HepG2 (cell line): Measurements from ENCODE around the gene PARP16. TPM values are rescaled to one million over a fixed set of nuclear protein-coding genes. Genes with fewer than 3 reads are reported as not detected.

Source experiments
- AGO1 ChIP-seq: fragments of 200-400 bp; formaldehyde crosslinking; IDR thresholded peaks from 2 replicates; pipeline ENCODE4 v1.6.1; 2017; ENCODE audit warnings: mild to moderate bottlenecking, low read depth, low read length, moderate library complexity; ENCODE audit not compliant: poor library complexity, severe bottlenecking
- BCLAF1 ChIP-seq: fragments of 450-650 bp; IDR thresholded peaks from 2 replicates; pipeline ENCODE4 v1.6.1; 2017; ENCODE audit warnings: mild to moderate bottlenecking
- DNMT3B ChIP-seq: conservative IDR thresholded peaks from 2 replicates; pipeline ENCODE4 v1.6.1; 2016; ENCODE audit warnings: missing biosample characterization, control low read depth
- GLI4 ChIP-seq: sonication (generic); formaldehyde crosslinking; IDR thresholded peaks from 2 replicates; pipeline ENCODE4 v1.5.1; 2020; ENCODE audit warnings: missing genetic modification reagents, mild to moderate bottlenecking, moderate library complexity, borderline replicate concordance
- ISL2 ChIP-seq: sonication (generic); formaldehyde crosslinking; IDR thresholded peaks from 2 replicates; pipeline ENCODE4 v1.5.0; 2020; ENCODE audit warnings: missing genetic modification reagents
- MTA1 ChIP-seq: sonication (generic); formaldehyde crosslinking; IDR thresholded peaks from 2 replicates; pipeline ENCODE4 v1.4.0; 2020; ENCODE audit warnings: missing genetic modification reagents, mild to moderate bottlenecking, borderline replicate concordance
- NR2C2 ChIP-seq: sonication (generic); formaldehyde crosslinking; IDR thresholded peaks from 2 replicates; pipeline ENCODE4 v1.4.0; 2020; ENCODE audit warnings: missing genetic modification reagents, mild to moderate bottlenecking, moderate library complexity, borderline replicate concordance
- SALL1 ChIP-seq: sonication (generic); formaldehyde crosslinking; IDR thresholded peaks from 2 replicates; pipeline ENCODE4 v1.8.0; 2022; ENCODE audit warnings: mild to moderate bottlenecking, missing genetic modification reagents
- SOX5 ChIP-seq: IDR thresholded peaks from 2 replicates; pipeline ENCODE4 v1.6.1; 2016; ENCODE audit warnings: borderline replicate concordance
- SPEN ChIP-seq: sonication (generic); formaldehyde crosslinking; IDR thresholded peaks from 2 replicates; pipeline ENCODE4 v1.5.1; 2020; ENCODE audit warnings: low read depth, mild to moderate bottlenecking, missing genetic modification reagents
- SRY ChIP-seq: sonication (generic); formaldehyde crosslinking; IDR thresholded peaks from 2 replicates; pipeline ENCODE4 v1.8.0; 2022; ENCODE audit warnings: mild to moderate bottlenecking, missing genetic modification reagents
- ZNF407 ChIP-seq: sonication (generic); formaldehyde crosslinking; IDR thresholded peaks from one replicate; pipeline ENCODE4 v1.5.1; 2020; ENCODE audit warnings: mild to moderate bottlenecking, missing genetic modification reagents; ENCODE audit errors: not compliant biosample characterization
- ZNF484 ChIP-seq: sonication (generic); formaldehyde crosslinking; IDR thresholded peaks from 2 replicates; pipeline ENCODE4 v1.5.1; 2020; ENCODE audit warnings: mild to moderate bottlenecking, low read depth, missing genetic modification reagents, borderline replicate concordance
- ZNF550 ChIP-seq: sonication (generic); formaldehyde crosslinking; IDR thresholded peaks from 2 replicates; pipeline ENCODE4 v1.4.0; 2020; ENCODE audit warnings: mild to moderate bottlenecking, missing genetic modification reagents, borderline replicate concordance
- ZNF605 ChIP-seq: sonication (generic); formaldehyde crosslinking; IDR thresholded peaks from 2 replicates; pipeline ENCODE4 v1.8.0; 2022; ENCODE audit warnings: mild to moderate bottlenecking, missing genetic modification reagents
- ZNF713 ChIP-seq: sonication (generic); formaldehyde crosslinking; IDR thresholded peaks from 2 replicates; pipeline ENCODE4 v1.4.0; 2020; ENCODE audit warnings: mild to moderate bottlenecking, missing genetic modification reagents
- ZNF883 ChIP-seq: sonication (generic); formaldehyde crosslinking; IDR thresholded peaks from 2 replicates; pipeline ENCODE4 v1.5.1; 2020; ENCODE audit warnings: mild to moderate bottlenecking, missing genetic modification reagents; ENCODE audit errors: not compliant biosample characterization
- ZNF891 ChIP-seq: sonication (generic); formaldehyde crosslinking; IDR thresholded peaks from 2 replicates; pipeline ENCODE4 v1.5.0; 2020; ENCODE audit warnings: mild to moderate bottlenecking, missing genetic modification reagents
- ZSCAN25 ChIP-seq: sonication (generic); formaldehyde crosslinking; IDR thresholded peaks from 2 replicates; pipeline ENCODE4 v1.8.0; 2022; ENCODE audit warnings: mild to moderate bottlenecking, missing genetic modification reagents
- polyA plus RNA-seq, 8 experiments: library from polyadenylated mRNA; depleted of rRNA in 3 of 8; stranded (reverse) in 7 of 8; unstranded in 1 of 8; fragments of >200 nt; fragmentation: Illumina TruSeq in 4 of 8; extraction: Trizol in 4 of 8; gene quantifications; 2 replicates each; pipeline versions ENCODE4 v1.2.1 to v1.2.3, GENCODE V29; 2011 to 2016; ENCODE audit warnings: low read depth in 4 of 8, missing spikeins in 1 of 8, mixed read lengths in 1 of 8; ENCODE audit not compliant: insufficient read depth in 1 of 8
- total RNA-seq, 5 experiments: library from RNA; depleted of rRNA; stranded (reverse); fragments of >200 nt; fragmentation: Illumina TruSeq; extraction: Trizol; gene quantifications; 2 replicates each; pipeline ENCODE4 v1.2.3, GENCODE V29; 2016; ENCODE audit warnings: low read depth in 1 of 5

The PARP16 gene
- total and polyA plus RNA-seq, 2 of the 13 experiments (the other 11 are each of a cell fraction or from before 2014, with no cell fraction given), result 6.8 to 7.6 TPM

GRCh38 chr15:65286069-65286703, 497 bp downstream of the PARP16 start (continued):
- no peak for TF ChIP-seq BCLAF1
- peak; percentile 54 for TF ChIP-seq ISL2 (CRISPR knock-in tag)
- TF ChIP-seq NR2C2 (CRISPR knock-in tag), result peak; percentile 51; the same call in 1 of the 2 replicates
- peak; percentile 46 for TF ChIP-seq ZSCAN25 (CRISPR knock-in tag)
- peak; percentile 54 for TF ChIP-seq ZNF891 (CRISPR knock-in tag)
- peak; percentile 7; the same call in 1 of the 2 replicates for TF ChIP-seq SPEN (CRISPR knock-in tag)
- TF ChIP-seq ZNF484 (CRISPR knock-in tag), result peak; percentile 94; the same call in 1 of the 2 replicates
- TF ChIP-seq ZNF550, result no peak
- TF ChIP-seq AGO1, result no peak
- peak; percentile 35; the same call in 1 of the 2 replicates for TF ChIP-seq SALL1 (CRISPR knock-in tag)
- peak; percentile 82; the same call in 1 of the 2 replicates for TF ChIP-seq GLI4 (CRISPR knock-in tag)
- peak; percentile 88 for TF ChIP-seq ZNF407
- TF ChIP-seq MTA1 (CRISPR knock-in tag), result peak; percentile 91
- no peak for TF ChIP-seq SOX5 (CRISPR knock-in tag)
- peak; percentile 29 for TF ChIP-seq ZNF883 (CRISPR knock-in tag)
- 0 out of 2 replicates have a peak, but pooled peaks have one; percentile 19 for TF ChIP-seq ZNF713 (CRISPR knock-in tag)
- no peak for TF ChIP-seq DNMT3B (CRISPR knock-in tag)
- peak; percentile 30; the same call in 1 of the 2 replicates for TF ChIP-seq SRY (CRISPR knock-in tag)
- no peak for TF ChIP-seq ZNF605 (CRISPR knock-in tag)
